Activated naive CD4-positive, alpha-beta T cell treated with anti-CD3 and anti-CD28 coated beads, Interleukin-2, amount 50 U/mL, for 72 hours (primary cell): ENCODE data around the gene BTN2A1. TPM values are rescaled to one million over a fixed set of nuclear protein-coding genes. Genes with fewer than 3 reads are reported as not detected.
"Not testable (repeated sequence)": the region's sequence is repeated elsewhere in the genome, so short reads cannot be mapped to it uniquely, and the experiment has no call there.

ENCODE experiments used
- ATAC-seq, 2 donors: fragments of 150-1000 bp; cut with Tn5 transposase; 2 replicates each; pipeline ENCODE4 v1.10.0; 2021; ENCODE audit warnings: mild to moderate bottlenecking in 2 of 2, moderate library complexity in 2 of 2
- DNase-seq, 2 donors: peaks; one replicate each; pipeline ENCODE4 v3.0.0; 2021 to 2022; ENCODE audit warnings: low spot score in 2 of 2
- H3K27ac Mint-ChIP-seq, 2 donors: one replicate each; pipeline ENCODE4 v1.8.0; 2022; ENCODE audit warnings: mild to moderate bottlenecking in 2 of 2, mixed read lengths in 2 of 2
- H3K36me3 Mint-ChIP-seq, 2 donors: one replicate each; pipeline ENCODE4 v1.8.0; 2022; ENCODE audit warnings: mixed read lengths in 2 of 2
- H3K9me3 Mint-ChIP-seq, 2 donors: one replicate each; pipeline ENCODE4 v1.8.0; 2022; ENCODE audit warnings: mixed read lengths in 2 of 2
- total RNA-seq, 2 donors: library from RNA; stranded (reverse); gene quantifications; one replicate each; pipeline ENCODE4 v1.2.3, GENCODE V29; 2022

The BTN2A1 gene
- total RNA-seq, 2 donors from 2014 or later: 21.8 to 37.0 TPM

DNA sequence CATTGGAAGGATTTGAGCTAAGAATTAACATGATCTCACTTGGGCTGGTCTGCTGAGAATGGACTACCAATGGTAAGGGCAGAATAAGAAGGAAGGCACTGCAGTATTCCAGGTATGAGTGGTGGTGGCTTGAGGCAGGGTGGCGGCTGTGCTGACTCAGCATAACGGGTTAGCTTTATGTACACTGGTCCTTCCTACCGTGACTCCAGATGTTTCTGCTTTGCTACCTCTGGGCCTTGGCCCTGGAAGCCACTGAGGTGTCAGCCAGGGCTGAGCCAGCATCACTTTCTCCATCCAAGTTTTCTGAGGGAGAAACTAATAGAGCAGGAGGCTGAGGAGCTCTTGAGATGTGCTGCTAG lies 30.3 kb upstream of the BTN2A1 start:
- H3K27ac Mint-ChIP-seq: no peak overlapping the region
- DNase-seq (no peak), ATAC-seq (no peak)
- H3K9me3 Mint-ChIP-seq: no peaks in the 10 kb centered on the region
- H3K36me3 Mint-ChIP-seq: peaks cover 6 to 20% of the 10 kb centered on the region in 2 donors

DNA sequence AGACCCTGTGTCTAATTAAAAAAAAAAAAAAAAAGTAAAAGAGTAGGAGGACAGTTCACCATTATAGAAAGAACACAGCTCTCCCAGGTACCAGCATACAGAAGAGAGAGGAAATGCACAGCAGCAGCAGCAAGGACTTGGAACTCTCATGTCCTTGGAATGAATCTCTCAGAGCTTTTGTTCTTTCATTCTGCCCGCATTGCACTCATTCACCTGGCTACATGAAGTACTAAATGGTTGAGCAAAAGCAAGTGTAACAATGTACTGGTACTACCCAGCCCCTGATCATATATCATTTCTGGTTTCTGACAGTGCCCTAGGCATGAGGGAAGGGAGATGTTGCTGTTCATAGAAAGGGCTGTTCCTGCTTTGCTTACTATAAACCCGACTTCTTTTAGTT lies 29.5 kb upstream of the BTN2A1 start:
- ATAC-seq (no peak), DNase-seq (no peak)
- Mint-ChIP-seq H3K27ac (no peak overlapping the region), H3K36me3 (peaks cover 6 to 15% of the 10 kb centered on the region in 2 donors), H3K9me3 (no peaks in the 10 kb centered on the region)

DNA sequence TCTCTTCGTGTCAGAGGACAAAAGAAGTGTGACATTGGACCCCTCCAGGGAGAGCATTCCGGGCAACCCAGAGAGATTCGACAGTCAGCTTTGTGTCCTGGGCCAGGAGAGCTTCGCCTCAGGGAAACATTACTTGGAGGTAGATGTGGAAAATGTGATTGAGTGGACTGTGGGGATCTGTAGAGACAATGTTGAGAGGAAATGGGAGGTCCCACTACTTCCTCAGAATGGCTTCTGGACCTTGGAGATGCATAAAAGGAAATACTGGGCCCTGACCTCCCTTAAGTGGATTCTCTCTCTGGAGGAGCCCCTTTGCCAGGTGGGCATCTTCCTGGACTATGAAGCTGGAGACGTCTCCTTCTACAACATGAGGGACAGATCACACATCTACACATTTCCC lies 27.0 kb upstream of the BTN2A1 start:
- H3K36me3 Mint-ChIP-seq: peaks cover 17 to 25% of the 10 kb centered on the region in 2 donors
- no peak for DNase-seq
- peaks cover 9 to 10% of the 10 kb centered on the region in 2 donors for H3K9me3 Mint-ChIP-seq
- no peak overlapping the region for H3K27ac Mint-ChIP-seq
- ATAC-seq: no peak

DNA sequence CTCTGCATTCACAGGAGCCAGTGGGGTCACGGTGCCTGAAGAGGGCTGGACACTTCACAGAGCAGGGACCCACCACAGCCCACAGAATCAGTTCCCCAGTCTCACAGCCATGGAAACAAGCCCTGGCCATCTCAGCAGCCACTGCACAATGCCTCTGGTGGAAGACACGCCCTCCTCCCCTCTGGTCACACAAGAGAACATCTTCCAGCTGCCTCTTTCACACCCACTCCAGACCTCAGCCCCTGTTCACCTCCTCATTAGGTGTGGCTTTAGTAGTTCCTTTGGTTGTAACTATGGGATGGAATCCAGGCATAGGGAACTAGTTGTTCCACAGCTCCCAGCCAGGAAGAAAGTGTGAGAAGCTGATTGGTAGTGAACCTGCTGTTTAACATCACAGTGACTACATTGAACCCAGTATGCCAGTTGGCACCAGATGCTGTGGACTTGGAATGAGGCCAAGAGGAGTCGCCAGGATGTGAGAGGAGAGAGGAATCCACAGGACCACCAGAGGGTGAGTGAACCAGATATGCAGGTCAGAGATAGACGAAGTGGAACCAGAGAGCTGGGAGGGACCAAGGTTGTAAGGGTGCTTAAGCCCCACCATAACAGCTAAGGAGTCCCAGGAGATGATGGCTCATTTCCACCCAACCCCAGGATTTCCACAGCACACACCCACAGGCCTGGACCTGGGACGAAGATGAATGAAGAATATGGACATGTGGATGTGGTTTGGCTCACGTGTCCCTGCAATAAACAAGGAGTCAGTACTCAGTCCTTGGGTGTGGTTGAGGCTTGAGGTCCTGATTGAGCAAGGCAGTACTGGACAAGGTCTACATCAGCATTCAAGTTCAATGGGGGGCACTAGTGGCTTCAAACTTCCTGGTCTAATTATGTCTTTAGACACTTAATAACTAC lies 26.2 kb upstream of the BTN2A1 start:
- DNase-seq: no peak
- H3K36me3 Mint-ChIP-seq: peaks cover 17 to 24% of the 10 kb centered on the region in 2 donors
- peaks cover 9 to 10% of the 10 kb centered on the region in 2 donors for H3K9me3 Mint-ChIP-seq
- no peak for ATAC-seq
- no peak overlapping the region for H3K27ac Mint-ChIP-seq

DNA sequence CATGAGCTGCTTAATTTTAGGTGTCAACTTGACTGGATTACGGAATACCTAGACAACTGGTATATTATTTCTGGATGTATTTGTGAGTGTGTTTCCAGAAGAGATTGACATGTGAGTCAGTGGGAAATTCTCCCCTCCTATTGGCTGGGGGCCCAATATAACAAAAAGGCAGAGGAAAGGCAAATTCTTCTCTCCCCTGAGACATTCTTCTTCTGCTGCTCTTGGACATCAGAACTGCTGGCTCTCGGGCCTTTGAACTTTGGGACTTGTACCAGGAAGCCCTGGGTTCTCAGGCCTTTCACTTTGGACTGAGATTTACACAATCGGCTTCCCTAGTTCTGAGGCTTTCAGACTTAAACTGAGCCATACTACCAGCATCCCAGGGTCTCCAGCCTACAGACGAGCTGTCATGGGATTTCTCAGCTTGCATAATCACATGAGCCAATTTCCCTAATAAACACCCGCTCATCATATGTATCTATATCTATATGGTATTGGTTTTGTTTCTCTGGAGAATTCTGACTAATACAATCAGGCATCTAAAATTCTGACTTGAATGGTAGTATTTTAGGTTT lies 25.0 kb upstream of the BTN2A1 start:
- peaks cover 9 to 10% of the 10 kb centered on the region in 2 donors for H3K9me3 Mint-ChIP-seq
- no peak for ATAC-seq

DNA sequence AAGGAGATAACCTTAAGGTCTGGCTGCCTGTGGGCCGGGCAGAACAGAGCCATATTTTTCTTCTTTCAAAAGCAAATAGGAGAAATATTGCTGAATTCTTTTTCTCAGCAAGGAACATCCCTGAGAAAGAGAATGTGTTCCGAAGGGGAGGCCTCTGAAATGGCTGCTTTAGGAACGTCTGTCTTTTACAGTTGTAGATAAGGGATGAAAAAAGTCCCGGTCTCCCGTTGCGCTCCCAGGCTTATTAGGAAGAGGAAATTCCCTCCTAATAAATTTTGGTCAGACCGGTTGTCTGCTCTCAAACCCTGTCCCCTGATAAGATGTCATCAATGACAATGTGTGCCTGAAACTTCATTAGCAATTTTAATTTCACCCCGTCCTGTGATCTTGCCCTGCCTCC lies 24.1 kb upstream of the BTN2A1 start:
- not testable (repeated sequence) for H3K27ac Mint-ChIP-seq, ATAC-seq, DNase-seq
- Mint-ChIP-seq H3K9me3 (peaks cover 9 to 10% of the 10 kb centered on the region in 2 donors), H3K36me3 (peaks cover 17 to 19% of the 10 kb centered on the region in 2 donors)

More for the DNA sequence above, 25.0 kb upstream of the BTN2A1 start:
- H3K27ac Mint-ChIP-seq: no peak overlapping the region
- no peak for DNase-seq
- peaks cover 17 to 19% of the 10 kb centered on the region in 2 donors for H3K36me3 Mint-ChIP-seq

DNA sequence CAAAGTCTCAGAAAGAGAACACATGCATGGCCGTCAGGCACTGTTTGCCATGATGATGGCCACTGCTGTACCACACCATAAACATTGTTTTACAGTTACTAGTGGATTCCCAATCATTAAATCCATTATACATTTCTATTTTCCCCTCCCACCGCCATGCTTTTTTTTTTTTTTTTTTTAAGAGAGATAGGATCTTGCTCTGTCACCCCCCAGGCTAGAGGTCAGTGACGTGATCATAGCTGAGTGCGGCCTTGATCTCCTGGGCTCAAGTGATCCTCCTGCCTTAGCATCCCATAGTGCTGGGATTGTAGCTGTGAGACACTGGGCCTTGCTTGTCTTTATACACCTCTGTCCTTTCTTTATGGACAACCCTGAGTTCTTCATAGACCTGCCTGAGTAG lies 21.7 kb upstream of the BTN2A1 start:
- Mint-ChIP-seq H3K9me3 (peaks cover 9 to 10% of the 10 kb centered on the region in 2 donors), H3K27ac (no peak overlapping the region), H3K36me3 (peaks cover 27% of the 10 kb centered on the region in 2 donors)
- no peak for DNase-seq
- no peak for ATAC-seq

DNA sequence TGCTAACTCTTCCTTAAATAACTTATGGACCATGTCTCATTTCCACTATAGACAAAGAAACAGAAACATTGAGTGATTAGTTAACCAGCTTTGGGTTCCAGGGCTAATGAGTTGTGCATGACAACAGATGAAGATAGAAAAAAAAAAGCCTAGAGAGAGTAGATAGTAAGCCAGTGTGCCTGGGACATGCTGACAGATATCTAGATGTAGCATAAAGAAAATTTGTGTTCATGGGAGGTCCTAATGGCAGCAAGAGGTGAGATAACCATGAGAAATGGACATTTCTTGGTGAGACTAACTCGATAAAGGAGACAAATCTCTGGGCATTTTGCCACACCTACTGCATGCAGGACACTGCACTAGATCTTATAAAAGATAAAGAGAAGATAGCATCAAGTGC lies 20.2 kb upstream of the BTN2A1 start:
- DNase-seq (no peak), ATAC-seq (no peak)
- peaks cover 9 to 10% of the 10 kb centered on the region in 2 donors for H3K9me3 Mint-ChIP-seq
- H3K36me3 Mint-ChIP-seq: peaks cover 26% of the 10 kb centered on the region in 2 donors
- H3K27ac Mint-ChIP-seq: no peak overlapping the region

DNA sequence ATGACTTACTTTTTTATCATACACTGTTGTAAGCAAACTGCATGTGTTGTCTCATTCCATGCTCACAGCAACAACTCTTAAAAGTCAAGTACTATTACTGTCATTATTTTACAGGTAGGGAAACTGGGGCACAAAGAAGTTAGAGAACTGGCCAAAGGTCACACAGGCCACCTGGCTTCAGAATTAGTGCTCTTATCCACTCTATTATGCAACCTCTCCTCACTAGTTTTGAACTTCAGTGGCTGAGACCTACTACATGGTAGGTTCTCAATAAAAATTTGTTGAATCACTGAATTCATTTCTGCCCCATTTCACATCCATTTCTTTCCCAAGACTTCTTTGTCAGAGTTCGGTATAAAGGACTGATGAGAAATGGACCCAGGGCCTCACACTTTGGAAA lies 19.8 kb upstream of the BTN2A1 start:
- Mint-ChIP-seq H3K9me3 (peaks cover 9 to 10% of the 10 kb centered on the region in 2 donors), H3K36me3 (peaks cover 28 to 30% of the 10 kb centered on the region in 2 donors), H3K27ac (no peak overlapping the region)
- DNase-seq (no peak), ATAC-seq (no peak)

DNA sequence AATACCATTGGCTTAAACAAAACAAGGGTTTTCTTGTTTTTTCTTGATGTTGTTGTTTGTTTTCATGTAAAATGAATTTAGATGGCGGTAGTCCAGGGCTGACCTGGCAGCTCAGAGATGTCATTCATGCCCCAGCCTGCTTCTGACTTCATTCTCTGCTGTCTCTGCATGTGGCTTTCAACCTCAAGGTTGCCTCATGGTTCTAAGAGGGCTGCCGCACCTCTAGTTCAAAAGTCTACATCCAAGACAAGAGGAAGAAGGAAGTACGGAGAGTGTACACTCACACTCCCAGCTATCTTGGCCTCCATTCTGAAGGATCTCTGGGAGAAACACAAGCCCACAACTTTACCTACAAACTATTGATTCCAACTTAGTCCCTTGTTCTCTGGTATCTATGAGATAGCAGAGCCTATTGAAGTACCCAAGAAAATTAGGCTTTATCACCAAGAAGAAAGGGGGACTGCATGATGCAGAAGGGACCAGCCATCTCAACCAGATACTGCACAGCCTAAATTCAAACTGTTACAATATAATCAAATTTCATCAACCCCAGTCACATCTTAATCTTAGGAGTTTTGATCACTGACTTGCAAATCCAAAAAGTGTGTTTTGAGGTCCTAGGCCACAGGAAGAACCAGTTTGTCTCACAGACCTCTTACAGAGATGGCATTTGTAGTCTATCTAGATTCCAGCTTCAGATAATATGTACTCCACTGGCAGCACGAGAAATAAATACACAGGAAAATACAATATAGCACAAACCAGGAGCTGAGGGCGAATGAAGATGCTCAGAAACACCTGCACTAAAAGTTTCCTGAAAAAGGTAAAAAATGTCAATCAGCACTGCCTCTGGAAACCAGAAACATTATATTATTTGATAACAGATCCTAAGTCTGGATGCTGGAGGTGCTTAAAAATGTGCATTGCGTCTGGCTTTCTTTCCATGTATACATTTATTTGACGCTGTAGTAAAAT lies 18.3 kb upstream of the BTN2A1 start:
- H3K27ac Mint-ChIP-seq: peak overlapping the region; percentile 96 to 97
- peaks cover 31 to 32% of the 10 kb centered on the region in 2 donors for H3K36me3 Mint-ChIP-seq
- peaks cover 2 to 3% of the 10 kb centered on the region in 2 donors for H3K9me3 Mint-ChIP-seq
- DNase-seq (no peak), ATAC-seq (peak in 1 of 2 donors; percentile 48)

DNA sequence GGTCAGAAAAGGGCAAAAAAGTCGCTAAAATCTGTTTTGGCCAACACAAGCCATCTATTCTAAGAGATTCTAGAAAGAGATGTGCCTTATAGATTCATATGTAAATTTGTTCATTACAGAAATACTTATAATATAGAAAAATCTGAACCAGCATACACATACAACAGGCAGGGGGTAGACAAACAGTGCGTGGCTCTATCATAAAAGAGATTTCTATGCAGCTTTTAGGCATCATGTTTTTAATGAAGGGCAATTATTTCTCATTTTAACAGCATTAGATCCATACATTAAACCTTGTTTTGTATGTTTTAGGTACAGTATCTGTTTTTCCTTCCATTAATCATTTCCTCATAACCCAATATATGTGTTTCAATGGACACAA lies 16.8 kb upstream of the BTN2A1 start:
- Mint-ChIP-seq H3K27ac (peak overlapping the region; percentile 96 to 97), H3K9me3 (no peaks in the 10 kb centered on the region), H3K36me3 (peaks cover 41 to 43% of the 10 kb centered on the region in 2 donors)
- no peak for ATAC-seq
- DNase-seq: no peak

DNA sequence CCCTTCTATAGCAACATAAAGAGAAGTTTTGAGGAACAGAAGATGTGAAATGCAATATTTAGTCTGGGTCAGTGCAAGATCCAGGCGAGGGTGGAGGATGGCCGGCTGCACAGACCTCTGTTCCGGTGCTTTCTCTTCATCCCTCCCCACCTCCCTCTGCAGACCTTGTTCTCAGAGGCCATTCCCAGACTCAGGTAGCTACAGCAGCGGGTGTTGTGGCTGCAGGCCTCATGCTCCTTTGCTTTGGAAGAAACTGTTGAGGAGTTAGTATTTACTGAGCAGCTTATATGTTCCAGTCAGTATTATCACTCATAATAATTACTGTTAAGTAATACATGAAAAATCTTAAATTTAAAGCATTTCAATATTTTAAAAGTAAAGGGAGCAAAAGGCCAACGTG lies 15.8 kb upstream of the BTN2A1 start:
- peaks cover 39 to 41% of the 10 kb centered on the region in 2 donors for H3K36me3 Mint-ChIP-seq
- peak overlapping the region in 1 of 2 donors; percentile 78 for H3K27ac Mint-ChIP-seq

DNA sequence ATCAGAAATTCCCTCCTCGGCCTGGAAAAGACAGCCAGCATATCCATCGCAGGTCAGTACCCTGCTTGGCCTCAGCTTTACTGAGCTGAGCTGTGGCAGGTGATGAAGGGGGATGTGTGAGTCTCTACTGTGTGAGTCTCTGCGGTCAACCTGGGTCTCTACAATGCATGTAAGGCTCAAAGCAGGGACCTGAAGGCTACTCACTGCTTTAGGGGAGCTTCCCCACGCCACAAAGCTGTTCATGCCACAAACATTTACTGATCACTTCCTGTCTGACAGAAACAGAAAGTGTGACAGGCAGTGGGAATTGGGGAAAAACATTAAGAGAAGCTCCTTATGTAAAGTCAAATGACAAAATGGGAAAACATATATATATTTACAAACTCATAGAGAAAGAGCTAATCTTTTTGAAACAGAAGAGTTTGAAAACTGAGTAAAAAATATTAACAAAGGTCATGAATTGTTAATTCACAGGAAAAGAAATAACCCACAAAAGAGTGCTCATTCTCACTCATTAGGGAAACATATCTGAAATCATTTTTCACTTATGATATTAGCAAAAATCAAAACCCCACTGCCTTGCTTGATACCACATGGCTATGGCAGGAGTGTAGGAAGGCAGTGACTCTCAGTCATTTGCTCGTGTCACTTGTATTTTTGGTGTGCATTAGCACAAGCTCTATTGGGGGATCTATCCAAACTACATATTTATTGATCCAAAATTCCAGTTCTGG lies 11.7 kb upstream of the BTN2A1 start:
- DNase-seq: peak; percentile 21 to 58

More for the DNA sequence above, 15.8 kb upstream of the BTN2A1 start:
- DNase-seq: no peak
- no peaks in the 10 kb centered on the region for H3K9me3 Mint-ChIP-seq
- ATAC-seq: no peak

DNA sequence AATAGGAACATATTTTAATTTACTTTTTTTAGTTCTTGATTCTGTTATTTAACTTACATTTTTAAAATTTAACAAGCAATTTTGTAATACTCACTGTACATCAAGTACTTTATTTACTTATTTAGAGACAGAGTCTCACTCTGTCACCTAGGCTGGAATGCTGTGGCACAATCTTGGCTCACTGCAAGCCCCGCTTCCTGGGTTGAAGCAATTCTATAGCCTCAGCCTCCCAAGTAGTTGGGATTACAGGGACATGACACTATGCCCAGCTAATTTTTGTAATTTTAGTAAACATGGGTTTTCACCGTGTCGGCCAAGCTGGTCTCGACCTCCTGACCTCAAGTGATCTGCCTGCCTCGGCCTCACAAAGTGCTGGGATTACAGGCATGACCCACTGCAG lies 10.5 kb upstream of the BTN2A1 start:
- Mint-ChIP-seq H3K36me3 (peaks cover 46 to 57% of the 10 kb centered on the region in 2 donors), H3K27ac (no peak overlapping the region), H3K9me3 (no peaks in the 10 kb centered on the region)
- DNase-seq (no peak), ATAC-seq (no peak)

More for the DNA sequence above, 11.7 kb upstream of the BTN2A1 start:
- Mint-ChIP-seq H3K9me3 (no peaks in the 10 kb centered on the region), H3K36me3 (peaks cover 47 to 59% of the 10 kb centered on the region in 2 donors), H3K27ac (peak overlapping the region; percentile 54 to 69)
- peak; percentile 86 to 98 for ATAC-seq

DNA sequence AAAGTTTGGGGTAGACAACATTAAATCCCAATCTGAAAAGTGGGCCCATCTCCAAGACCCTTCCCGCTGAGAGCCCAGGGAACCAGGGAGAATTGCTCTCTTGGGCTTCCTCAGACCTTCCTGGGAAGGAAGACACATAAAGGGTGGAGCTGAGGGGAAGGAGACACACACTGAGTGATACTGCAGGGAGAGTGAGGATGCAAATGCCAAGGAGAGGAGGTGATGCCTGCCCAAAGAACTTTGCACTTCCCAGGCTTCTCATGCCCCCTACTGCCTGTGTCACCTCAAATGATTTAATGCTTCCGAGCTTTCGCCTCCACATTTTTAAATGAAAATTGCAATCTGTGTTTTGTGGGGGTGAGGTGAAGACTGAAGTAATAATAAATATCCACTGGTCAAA lies 7.5 kb upstream of the BTN2A1 start:
- no peak for ATAC-seq
- Mint-ChIP-seq H3K36me3 (peaks cover 21 to 32% of the 10 kb centered on the region in 2 donors), H3K9me3 (no peaks in the 10 kb centered on the region), H3K27ac (peak overlapping the region; percentile 56 to 75)
- DNase-seq: no peak
